HG03521 (cell line): Measurements from ENCODE around the gene TNP2.
"Not testable (repeated sequence)": the region's sequence is repeated elsewhere in the genome, so short reads cannot be mapped to it uniquely, and the experiment has no call there.

Source experiments
- ATAC-seq: cut with Tn5 transposase; IDR thresholded peaks from one replicate; pipeline ENCODE4 v1.9.1; 2021; ENCODE audit warnings: mild to moderate bottlenecking, moderate library complexity; ENCODE audit not compliant: unreplicated experiment

TNP2 gene

DNA sequence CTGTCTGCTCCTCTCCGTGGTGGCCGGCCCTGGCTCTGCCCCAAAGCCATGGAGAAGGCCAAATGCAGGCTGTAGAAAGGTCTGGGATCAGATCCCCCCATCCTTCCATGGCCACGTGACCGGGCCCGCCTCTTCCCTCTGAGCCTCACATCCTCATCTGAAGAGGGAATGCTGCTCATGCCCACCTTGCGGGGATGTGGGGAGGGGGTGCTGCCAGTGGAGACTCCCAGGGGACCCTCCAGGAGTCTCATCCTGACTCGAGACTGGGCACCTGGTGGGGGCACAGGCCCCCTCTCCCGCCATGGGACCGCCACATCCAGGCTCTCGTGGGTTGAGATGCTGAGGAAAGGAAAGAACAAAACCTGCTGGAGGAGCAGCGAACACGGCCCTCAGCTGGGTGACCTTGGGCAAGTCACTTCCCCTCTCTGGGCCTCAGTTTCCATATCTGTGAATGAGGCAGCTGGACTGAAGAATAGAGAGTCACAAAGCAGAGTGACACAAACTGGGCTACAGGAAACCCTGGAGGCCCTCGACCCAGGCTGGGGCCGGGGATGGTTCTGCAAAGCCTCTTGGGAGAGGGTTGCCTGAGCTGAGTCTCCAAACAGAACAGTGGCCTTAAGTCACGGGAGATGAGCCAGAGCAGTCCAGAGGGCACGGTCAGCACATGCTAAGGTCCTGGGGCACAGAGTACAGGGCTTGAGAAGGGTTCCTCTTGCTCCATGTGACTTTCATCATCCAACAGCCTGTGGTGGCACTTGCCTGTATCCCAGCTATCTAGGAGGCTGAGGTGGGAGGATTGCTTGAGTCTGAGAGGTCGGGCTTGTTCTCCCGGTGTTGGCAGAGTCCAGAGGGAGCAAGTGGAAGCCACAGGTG lies 43.2 kb downstream of the TNP2 start:
- ATAC-seq = no peak

DNA sequence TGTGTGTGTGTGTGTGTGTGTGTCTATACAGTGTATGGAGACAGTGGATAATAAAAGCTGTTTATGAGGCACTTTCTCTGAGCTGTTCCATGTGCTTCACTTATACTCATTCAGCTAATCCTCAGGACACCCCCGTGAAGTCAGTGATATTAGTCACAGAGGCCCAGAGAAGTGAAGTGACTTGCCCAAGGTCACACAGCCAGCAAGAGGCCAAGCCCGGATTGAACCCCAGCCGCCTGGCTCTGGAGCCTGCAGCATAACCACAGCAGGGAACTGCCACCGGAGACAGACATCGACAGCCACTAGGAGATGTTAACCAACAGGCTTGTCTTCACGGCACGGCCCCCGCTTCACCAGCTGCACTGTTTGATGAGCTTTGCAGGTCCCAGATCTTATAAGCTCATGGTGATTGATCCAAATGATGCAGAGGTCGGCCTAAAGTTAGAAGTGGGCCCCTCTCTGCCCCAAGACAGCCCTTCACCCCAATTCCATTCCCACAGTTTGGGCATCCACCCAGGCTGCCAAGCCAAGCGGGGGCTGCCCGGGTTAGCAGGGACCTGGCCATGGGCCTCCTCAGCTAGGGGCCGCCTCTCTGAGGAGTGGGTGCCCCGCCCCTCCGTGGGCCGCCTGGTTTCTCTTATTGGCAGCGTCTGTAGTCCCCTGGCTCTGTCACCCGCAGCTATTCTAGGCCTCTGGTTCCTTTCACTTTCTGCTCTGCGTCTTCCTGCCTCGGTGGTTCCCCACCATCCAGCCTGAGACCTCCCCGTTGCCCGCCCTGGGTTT lies 44.0 kb downstream of the TNP2 start:
- peak; percentile 79 for ATAC-seq

DNA sequence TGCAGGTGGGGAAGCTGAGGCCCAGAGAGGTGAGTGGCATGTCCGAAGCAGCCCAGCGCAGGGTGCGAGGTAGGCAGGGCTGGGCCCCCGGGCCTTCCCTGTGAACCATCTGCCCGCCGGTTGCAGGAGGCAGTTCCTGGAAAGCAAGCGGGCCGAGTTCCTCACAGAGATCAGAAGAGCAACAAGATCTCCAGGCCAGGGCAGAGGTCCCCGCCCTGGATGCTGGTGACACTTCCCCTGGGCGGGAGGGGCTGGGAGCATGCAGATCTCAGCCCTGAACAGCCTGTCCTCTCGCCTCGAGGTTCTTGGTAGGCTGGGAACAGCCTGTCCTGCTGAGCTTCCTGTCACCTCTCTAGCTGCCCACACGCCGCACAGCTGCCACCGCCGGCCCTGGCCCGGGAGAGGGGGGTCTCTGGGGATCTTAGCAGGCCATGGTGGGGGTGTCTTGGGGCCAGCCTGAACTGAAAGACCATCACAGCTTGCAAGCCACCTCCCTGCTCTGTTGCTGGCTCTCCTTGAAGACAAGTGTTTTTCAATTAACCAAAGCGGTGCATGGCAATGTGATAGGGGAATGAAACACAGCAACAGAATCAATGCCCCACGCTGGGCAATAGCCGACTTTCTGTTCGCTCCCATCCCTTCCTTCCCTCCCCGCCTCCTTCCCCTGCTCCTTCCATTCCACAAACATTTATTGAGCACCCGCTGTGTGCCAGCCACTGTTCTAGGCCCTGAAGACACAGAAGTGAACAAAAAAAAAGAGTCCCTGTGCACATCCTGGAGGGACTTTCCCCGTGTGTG lies 44.8 kb downstream of the TNP2 start:
- peak; percentile 39 for ATAC-seq

DNA sequence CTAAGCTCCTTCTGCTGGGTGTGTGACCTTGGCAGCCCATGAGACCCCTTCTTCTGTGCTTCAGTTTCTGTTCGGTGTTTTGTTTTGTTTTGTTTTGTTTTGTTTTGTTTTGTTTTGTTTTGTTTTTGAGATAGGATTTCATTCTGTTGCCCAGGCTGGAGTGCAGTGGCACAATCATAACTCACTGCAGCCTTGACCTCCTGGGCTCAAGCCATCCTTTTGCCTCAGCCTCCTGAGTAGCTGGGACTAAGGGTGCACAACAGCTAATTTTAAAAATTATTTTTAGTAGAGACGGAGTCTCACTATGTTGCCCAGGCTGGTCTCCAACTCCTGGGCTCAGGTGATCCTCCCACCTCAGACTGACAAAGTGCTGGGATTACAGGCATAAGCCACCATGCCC lies 48.6 kb downstream of the TNP2 start:
- not testable (repeated sequence) for ATAC-seq

DNA sequence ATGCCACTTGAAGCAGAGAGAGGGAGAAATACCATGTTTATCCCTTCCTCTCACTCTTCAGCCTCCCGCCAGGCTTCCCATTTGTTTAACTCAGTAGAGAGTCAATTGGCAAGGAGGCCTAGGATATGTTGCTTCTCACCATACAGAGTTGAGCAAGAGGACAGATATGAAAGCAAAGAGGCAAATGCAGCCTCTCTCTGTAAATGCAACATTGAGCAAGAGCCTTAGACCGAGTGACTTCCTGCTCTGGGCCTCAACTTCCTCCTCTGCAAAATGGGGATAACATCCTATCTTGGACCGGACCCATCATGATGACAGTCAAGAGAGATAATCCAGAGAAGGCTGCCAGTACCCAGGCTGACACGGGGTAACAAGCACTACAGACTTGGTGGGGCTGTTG lies 49.9 kb downstream of the TNP2 start:
- ATAC-seq = no peak

DNA sequence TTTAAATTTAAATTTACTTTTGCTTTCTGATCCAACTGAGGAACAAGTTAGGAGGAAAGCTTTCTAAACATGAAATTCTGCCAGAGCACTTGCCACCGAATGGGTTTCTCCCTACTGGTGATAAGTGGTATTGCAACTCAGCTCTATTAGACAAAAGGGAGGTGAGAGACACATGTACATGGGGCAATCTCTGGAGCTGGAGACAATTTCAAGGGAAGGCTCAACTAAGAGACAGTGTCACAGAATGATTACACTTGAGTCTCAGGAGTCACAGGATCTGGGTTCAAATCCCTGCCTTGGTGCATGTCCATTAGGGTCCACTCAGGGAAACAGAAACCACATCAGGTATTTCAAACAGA lies 50.5 kb downstream of the TNP2 start:
- ATAC-seq = no peak
